ENCODE measurements around the gene SYCE1.
"Not testable (repeated sequence)": the region's sequence is repeated elsewhere in the genome, so short reads cannot be mapped to it uniquely, and the experiment has no call there.

Gene SYCE1

DNA sequence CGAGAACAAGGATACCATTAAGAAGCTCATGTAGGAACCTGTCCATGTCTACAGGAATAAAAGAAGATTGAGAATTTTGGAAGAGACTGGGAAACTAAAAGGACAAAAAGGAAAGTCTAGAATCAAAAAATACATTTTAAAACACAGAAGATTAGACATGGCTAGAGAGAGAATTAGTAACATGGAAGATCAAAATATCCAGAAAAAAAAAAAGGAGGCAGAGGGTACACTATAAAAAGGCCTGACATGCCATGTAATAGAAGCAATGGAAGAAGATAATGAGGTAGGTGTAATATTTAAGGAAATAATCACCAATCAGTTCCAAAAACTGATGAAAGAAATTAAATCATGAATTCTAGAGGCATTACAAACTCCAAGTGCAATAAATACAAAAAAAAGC lies 8.1 kb upstream of the SYCE1 start:
- H2BK5ac ChIP-seq (ENCODE audit: low read depth, low read length, poor library complexity, severe bottlenecking); H2BK15ac ChIP-seq (ENCODE audit: low read depth, poor library complexity, severe bottlenecking); H3K18ac ChIP-seq (ENCODE audit: low read depth in 1 of 2, low read length in 2 of 2); H3K4me3 ChIP-seq (ENCODE audit: insufficient read depth in 1 of 2, low read depth in 1 of 2, low read length in 2 of 2); H4K8ac ChIP-seq (ENCODE audit: low read length); H3K4ac ChIP-seq (ENCODE audit: low read depth in 1 of 2, low read length in 2 of 2); H2AK5ac ChIP-seq (ENCODE audit: low read length, severe bottlenecking); H3K14ac ChIP-seq (ENCODE audit: low read length in 2 of 2); H3K27ac ChIP-seq (ENCODE audit: low read length, poor library complexity, severe bottlenecking); H3K36me3 ChIP-seq (ENCODE audit: control insufficient read depth in 1 of 2, insufficient read depth in 2 of 2, low read depth in 1 of 2, low read length in 2 of 2); H3K79me1 ChIP-seq (replicated peaks; ENCODE audit: low read length, poor library complexity, severe bottlenecking); H3K27me3 ChIP-seq (ENCODE audit: control insufficient read depth in 1 of 2, insufficient read depth in 1 of 2, low read length in 2 of 2); H2BK12ac ChIP-seq (ENCODE audit: low read length in 2 of 2); H3K23ac ChIP-seq (ENCODE audit: low read length in 2 of 2); H3K4me1 ChIP-seq (ENCODE audit: control insufficient read depth, insufficient read depth, low read depth, low read length); H2AFZ ChIP-seq (ENCODE audit: low read depth, low read length); H3K9ac ChIP-seq (ENCODE audit: low read length); H2BK120ac ChIP-seq (ENCODE audit: low read depth, low read length); H4K91ac ChIP-seq (ENCODE audit: low read length); H3K4me2 ChIP-seq (ENCODE audit: low read length, poor library complexity, severe bottlenecking): not testable (repeated sequence)
- 100% methylated on average over 1 of the region's 1 CpG for WGBS
- H3K9me3 ChIP-seq (ENCODE audit: control insufficient read depth, low read length), result peaks cover 13% of the 10 kb centered on the region
- DNase-seq, result peak; percentile 3

- H3K27me3 ChIP-seq (ENCODE audit: control insufficient read depth in 1 of 2, insufficient read depth in 1 of 2, low read length in 2 of 2); H3K4me2 ChIP-seq (ENCODE audit: low read length, poor library complexity, severe bottlenecking); DNase-seq; H2BK15ac ChIP-seq (ENCODE audit: low read depth, poor library complexity, severe bottlenecking); H2BK5ac ChIP-seq (ENCODE audit: low read depth, low read length, poor library complexity, severe bottlenecking); H3K79me1 ChIP-seq (replicated peaks; ENCODE audit: low read length, poor library complexity, severe bottlenecking); H4K91ac ChIP-seq (ENCODE audit: low read length); H3K4me1 ChIP-seq (ENCODE audit: control insufficient read depth, insufficient read depth, low read depth, low read length); H3K36me3 ChIP-seq (ENCODE audit: control insufficient read depth in 1 of 2, insufficient read depth in 2 of 2, low read depth in 1 of 2, low read length in 2 of 2); H3K9ac ChIP-seq (ENCODE audit: low read length); H3K4me3 ChIP-seq (ENCODE audit: insufficient read depth in 1 of 2, low read depth in 1 of 2, low read length in 2 of 2); H3K14ac ChIP-seq (ENCODE audit: low read length in 2 of 2); H2AFZ ChIP-seq (ENCODE audit: low read depth, low read length); H3K23ac ChIP-seq (ENCODE audit: low read length in 2 of 2); H3K27ac ChIP-seq (ENCODE audit: low read length, poor library complexity, severe bottlenecking); H2BK120ac ChIP-seq (ENCODE audit: low read depth, low read length); H4K8ac ChIP-seq (ENCODE audit: low read length); H3K4ac ChIP-seq (ENCODE audit: low read depth in 1 of 2, low read length in 2 of 2); H2BK12ac ChIP-seq (ENCODE audit: low read length in 2 of 2); H2AK5ac ChIP-seq (ENCODE audit: low read length, severe bottlenecking); H3K18ac ChIP-seq (ENCODE audit: low read depth in 1 of 2, low read length in 2 of 2): not testable (repeated sequence)
- WGBS, result 89% methylated on average over 7 of the region's 11 CpGs
- peaks cover 13% of the 10 kb centered on the region for H3K9me3 ChIP-seq (ENCODE audit: control insufficient read depth, low read length)
Observed at GRCh38 chr10:133572055-133572454, 6.7 kb upstream of the SYCE1 start.

- H3K23ac ChIP-seq (ENCODE audit: low read length in 2 of 2); H3K18ac ChIP-seq (ENCODE audit: low read depth in 1 of 2, low read length in 2 of 2); H3K9ac ChIP-seq (ENCODE audit: low read length); H3K4me3 ChIP-seq (ENCODE audit: insufficient read depth in 1 of 2, low read depth in 1 of 2, low read length in 2 of 2); H3K14ac ChIP-seq (ENCODE audit: low read length in 2 of 2); H2BK120ac ChIP-seq (ENCODE audit: low read depth, low read length); H3K27me3 ChIP-seq (ENCODE audit: control insufficient read depth in 1 of 2, insufficient read depth in 1 of 2, low read length in 2 of 2); H3K4ac ChIP-seq (ENCODE audit: low read depth in 1 of 2, low read length in 2 of 2); H3K4me1 ChIP-seq (ENCODE audit: control insufficient read depth, insufficient read depth, low read depth, low read length); H4K91ac ChIP-seq (ENCODE audit: low read length); H2BK5ac ChIP-seq (ENCODE audit: low read depth, low read length, poor library complexity, severe bottlenecking); H3K79me1 ChIP-seq (replicated peaks; ENCODE audit: low read length, poor library complexity, severe bottlenecking); H4K8ac ChIP-seq (ENCODE audit: low read length); H2AK5ac ChIP-seq (ENCODE audit: low read length, severe bottlenecking); DNase-seq; H2BK12ac ChIP-seq (ENCODE audit: low read length in 2 of 2); H3K36me3 ChIP-seq (ENCODE audit: control insufficient read depth in 1 of 2, insufficient read depth in 2 of 2, low read depth in 1 of 2, low read length in 2 of 2); H3K4me2 ChIP-seq (ENCODE audit: low read length, poor library complexity, severe bottlenecking); H2AFZ ChIP-seq (ENCODE audit: low read depth, low read length); H3K27ac ChIP-seq (ENCODE audit: low read length, poor library complexity, severe bottlenecking); H2BK15ac ChIP-seq (ENCODE audit: low read depth, poor library complexity, severe bottlenecking): not testable (repeated sequence)
- H3K9me3 ChIP-seq (ENCODE audit: control insufficient read depth, low read length), result peaks cover 13% of the 10 kb centered on the region
- 78% methylated on average over 11 of the region's 21 CpGs for WGBS
Observed at GRCh38 chr10:133569801-133570200, 4.4 kb upstream of the SYCE1 start.

- not testable (repeated sequence) for H3K4me1 ChIP-seq (ENCODE audit: control insufficient read depth, insufficient read depth, low read depth, low read length); H3K79me1 ChIP-seq (replicated peaks; ENCODE audit: low read length, poor library complexity, severe bottlenecking); H2BK120ac ChIP-seq (ENCODE audit: low read depth, low read length); H3K23ac ChIP-seq (ENCODE audit: low read length in 2 of 2); H2BK15ac ChIP-seq (ENCODE audit: low read depth, poor library complexity, severe bottlenecking); H3K36me3 ChIP-seq (ENCODE audit: control insufficient read depth in 1 of 2, insufficient read depth in 2 of 2, low read depth in 1 of 2, low read length in 2 of 2); H2AK5ac ChIP-seq (ENCODE audit: low read length, severe bottlenecking); H3K14ac ChIP-seq (ENCODE audit: low read length in 2 of 2); H2BK12ac ChIP-seq (ENCODE audit: low read length in 2 of 2); H3K4me2 ChIP-seq (ENCODE audit: low read length, poor library complexity, severe bottlenecking); H3K4ac ChIP-seq (ENCODE audit: low read depth in 1 of 2, low read length in 2 of 2); H3K18ac ChIP-seq (ENCODE audit: low read depth in 1 of 2, low read length in 2 of 2); H3K4me3 ChIP-seq (ENCODE audit: insufficient read depth in 1 of 2, low read depth in 1 of 2, low read length in 2 of 2); H2BK5ac ChIP-seq (ENCODE audit: low read depth, low read length, poor library complexity, severe bottlenecking); H3K9ac ChIP-seq (ENCODE audit: low read length); H3K27me3 ChIP-seq (ENCODE audit: control insufficient read depth in 1 of 2, insufficient read depth in 1 of 2, low read length in 2 of 2); H4K8ac ChIP-seq (ENCODE audit: low read length); DNase-seq; H4K91ac ChIP-seq (ENCODE audit: low read length); H3K27ac ChIP-seq (ENCODE audit: low read length, poor library complexity, severe bottlenecking); H2AFZ ChIP-seq (ENCODE audit: low read depth, low read length)
- WGBS, result no CpG with 5 or more reads among the region's 80 CpGs
- H3K9me3 ChIP-seq (ENCODE audit: control insufficient read depth, low read length), result peaks cover 13% of the 10 kb centered on the region
Observed at GRCh38 chr10:133568831-133569527, 3.6 kb upstream of the SYCE1 start.
